Measurements from ENCODE around the gene TMEM248.
A peak's percentile ranks its signal among the peaks of the same experiment; 100 is the strongest.
"Not testable (repeated sequence)": the region's sequence is repeated elsewhere in the genome, so short reads cannot be mapped to it uniquely, and the experiment has no call there.

Gene TMEM248

DNA sequence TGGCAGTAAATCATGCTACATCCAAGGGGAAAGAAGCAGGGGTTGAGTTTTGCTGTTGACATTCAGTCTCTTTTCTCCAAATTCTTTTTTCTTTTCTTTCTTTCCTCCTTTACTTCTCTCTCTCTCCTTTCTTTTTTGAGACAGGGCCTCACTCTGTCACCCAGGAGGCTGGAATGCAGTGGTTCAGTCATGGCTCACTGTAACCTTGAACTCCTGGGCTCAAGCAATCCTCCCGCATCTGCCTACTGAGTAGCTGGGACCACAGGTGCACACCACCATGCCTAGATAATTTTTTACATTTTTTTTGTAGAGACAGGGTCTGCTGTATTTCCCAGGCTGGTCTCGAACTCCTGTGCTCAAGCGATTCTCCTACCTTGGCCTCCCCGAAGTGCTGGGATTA, 39.2 kb downstream of the TMEM248 start:
- peaks cover 18 to 53% of the 10 kb centered on the region in 2 donors for H3K36me3 ChIP-seq (ENCODE audit: control insufficient read depth in 1 of 2, insufficient read depth in 2 of 2, low read length in 2 of 2)
- H3K4me3 ChIP-seq (ENCODE audit: low read depth in 1 of 2, low read length in 2 of 2): no peak overlapping the region
- H3K4me1 ChIP-seq (ENCODE audit: control insufficient read depth in 1 of 2, insufficient read depth in 2 of 2, low read length in 2 of 2): peaks cover 14 to 19% of the 10 kb centered on the region in 2 donors
- H3K27ac ChIP-seq (ENCODE audit: low read depth, low read length): no peak overlapping the region
- no peaks in the 10 kb centered on the region for H3K27me3 ChIP-seq (ENCODE audit: control insufficient read depth in 1 of 2, insufficient read depth in 2 of 2, low read length in 2 of 2)
- no peaks in the 10 kb centered on the region for H3K9me3 ChIP-seq (ENCODE audit: control insufficient read depth in 1 of 2, low read length in 2 of 2)
- no peak overlapping the region for H3K9ac ChIP-seq (ENCODE audit: low read depth in 1 of 2, low read length in 2 of 2)

DNA sequence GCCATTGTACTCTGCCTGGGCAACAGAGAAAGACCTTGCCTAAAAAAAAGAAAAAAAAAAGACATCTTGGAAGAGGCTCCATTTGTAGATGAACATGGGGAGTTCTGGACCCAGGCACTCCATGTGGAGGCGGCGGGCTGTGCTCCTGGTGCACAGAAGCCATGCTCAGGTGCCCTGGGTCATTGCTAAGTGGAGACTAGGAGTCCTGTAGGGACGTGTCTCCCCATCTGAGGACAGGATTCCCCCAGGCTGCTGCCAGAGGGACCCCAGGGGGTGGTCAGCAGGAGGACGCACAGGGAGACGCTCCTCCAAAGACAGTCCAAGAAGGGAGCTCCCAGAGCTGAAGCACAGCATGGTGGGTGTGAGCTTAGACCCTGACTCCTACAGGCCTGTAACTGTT, 40.1 kb downstream of the TMEM248 start:
- H3K36me3 ChIP-seq (ENCODE audit: control insufficient read depth in 1 of 2, insufficient read depth in 2 of 2, low read length in 2 of 2): peaks cover 9 to 44% of the 10 kb centered on the region in 2 donors
- no peaks in the 10 kb centered on the region for H3K9me3 ChIP-seq (ENCODE audit: control insufficient read depth in 1 of 2, low read length in 2 of 2)
- no peak overlapping the region for H3K9ac ChIP-seq (ENCODE audit: low read depth in 1 of 2, low read length in 2 of 2)

DNA sequence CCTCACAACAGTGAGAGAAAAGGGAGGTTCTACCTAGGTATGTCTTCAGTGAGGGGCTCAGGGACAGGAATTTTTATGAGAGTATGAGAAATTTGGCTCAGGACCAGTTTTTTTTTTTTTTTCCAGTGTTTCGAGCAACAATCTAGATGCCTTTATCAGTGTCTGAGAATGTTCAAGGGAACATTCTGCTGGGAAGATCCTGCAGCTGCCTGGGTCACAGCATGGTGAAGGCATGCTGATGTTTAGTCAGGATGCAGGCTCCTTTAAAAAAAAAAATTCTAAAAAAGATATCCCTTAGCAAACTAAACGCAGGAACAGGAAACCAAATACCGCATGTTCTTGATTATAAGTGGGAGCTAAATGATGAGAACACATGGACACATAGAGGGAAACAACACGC, 43.4 kb downstream of the TMEM248 start:
- Histone ChIP-seq H3K9ac (ENCODE audit: low read depth in 1 of 2, low read length in 2 of 2) (no peak overlapping the region), H3K4me1 (ENCODE audit: control insufficient read depth in 1 of 2, insufficient read depth in 2 of 2, low read length in 2 of 2) (no peaks in the 10 kb centered on the region), H3K27ac (ENCODE audit: low read depth, low read length) (no peak overlapping the region), H3K36me3 (ENCODE audit: control insufficient read depth in 1 of 2, insufficient read depth in 2 of 2, low read length in 2 of 2) (peaks cover 0 to 17% of the 10 kb centered on the region in 2 donors), H3K9me3 (ENCODE audit: control insufficient read depth in 1 of 2, low read length in 2 of 2) (no peaks in the 10 kb centered on the region), H3K4me3 (ENCODE audit: low read depth in 1 of 2, low read length in 2 of 2) (no peak overlapping the region), H3K27me3 (ENCODE audit: control insufficient read depth in 1 of 2, insufficient read depth in 2 of 2, low read length in 2 of 2) (no peaks in the 10 kb centered on the region)

More for the DNA sequence above, 40.1 kb downstream of the TMEM248 start:
- Histone ChIP-seq H3K27ac (ENCODE audit: low read depth, low read length) (no peak overlapping the region), H3K4me1 (ENCODE audit: control insufficient read depth in 1 of 2, insufficient read depth in 2 of 2, low read length in 2 of 2) (peaks cover 14 to 19% of the 10 kb centered on the region in 2 donors), H3K4me3 (ENCODE audit: low read depth in 1 of 2, low read length in 2 of 2) (no peak overlapping the region), H3K27me3 (ENCODE audit: control insufficient read depth in 1 of 2, insufficient read depth in 2 of 2, low read length in 2 of 2) (no peaks in the 10 kb centered on the region)

DNA sequence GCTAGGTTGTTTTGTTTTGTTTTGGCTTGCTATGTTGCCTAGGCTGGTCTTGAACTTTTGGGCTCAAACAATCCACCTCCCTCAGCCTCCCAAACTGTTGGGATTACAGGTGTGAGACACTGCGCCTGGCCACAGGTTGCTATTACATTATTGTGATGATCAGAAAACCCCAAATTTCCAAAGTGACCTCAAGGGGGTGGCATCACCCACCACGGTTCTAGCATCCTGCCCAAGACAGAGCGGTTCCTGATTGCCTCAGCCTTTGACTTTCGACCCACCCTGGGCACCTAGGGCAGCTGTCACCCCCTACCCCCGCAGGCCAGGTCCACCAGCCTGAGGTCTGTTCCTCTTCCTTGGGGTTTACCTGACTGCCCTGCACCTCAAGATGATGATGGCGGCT, 46.0 kb downstream of the TMEM248 start:
- no peak overlapping the region for H3K4me3 ChIP-seq (ENCODE audit: low read depth in 1 of 2, low read length in 2 of 2)
- H3K9ac ChIP-seq (ENCODE audit: low read depth in 1 of 2, low read length in 2 of 2): peak overlapping the region in 1 of 2 donors; percentile 7
- no peak overlapping the region for H3K27ac ChIP-seq (ENCODE audit: low read depth, low read length)
- no peaks in the 10 kb centered on the region for H3K27me3 ChIP-seq (ENCODE audit: control insufficient read depth in 1 of 2, insufficient read depth in 2 of 2, low read length in 2 of 2)
- H3K36me3 ChIP-seq (ENCODE audit: control insufficient read depth in 1 of 2, insufficient read depth in 2 of 2, low read length in 2 of 2): peaks cover 0 to 4% of the 10 kb centered on the region in 2 donors
- H3K4me1 ChIP-seq (ENCODE audit: control insufficient read depth in 1 of 2, insufficient read depth in 2 of 2, low read length in 2 of 2): peaks cover 9% of the 10 kb centered on the region in 2 donors
- no peaks in the 10 kb centered on the region for H3K9me3 ChIP-seq (ENCODE audit: control insufficient read depth in 1 of 2, low read length in 2 of 2)

DNA sequence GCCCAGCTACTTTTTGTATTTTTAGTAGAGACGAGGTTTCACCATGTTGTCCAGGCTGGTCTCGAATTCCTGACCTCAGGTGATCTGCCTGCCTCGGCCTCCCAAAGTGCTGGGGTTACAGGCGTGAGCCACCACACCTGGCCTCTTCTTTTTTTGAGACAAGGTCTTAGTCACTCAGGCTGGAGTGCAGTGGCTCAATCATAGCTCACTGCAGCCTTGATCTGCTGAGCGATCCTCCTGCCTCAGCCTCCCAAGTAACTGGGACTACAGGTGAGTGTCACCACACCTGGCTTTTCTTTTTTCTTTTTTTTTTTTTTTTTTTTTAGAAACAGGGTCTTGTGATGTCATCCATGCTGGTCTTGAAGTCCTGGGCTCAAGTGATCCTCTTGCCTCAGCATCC, 48.0 kb downstream of the TMEM248 start:
- H3K4me1 ChIP-seq (ENCODE audit: control insufficient read depth in 1 of 2, insufficient read depth in 2 of 2, low read length in 2 of 2); H3K9me3 ChIP-seq (ENCODE audit: control insufficient read depth in 1 of 2, low read length in 2 of 2); H3K27ac ChIP-seq (ENCODE audit: low read depth, low read length); H3K27me3 ChIP-seq (ENCODE audit: control insufficient read depth in 1 of 2, insufficient read depth in 2 of 2, low read length in 2 of 2); H3K36me3 ChIP-seq (ENCODE audit: control insufficient read depth in 1 of 2, insufficient read depth in 2 of 2, low read length in 2 of 2); H3K9ac ChIP-seq (ENCODE audit: low read depth in 1 of 2, low read length in 2 of 2); H3K4me3 ChIP-seq (ENCODE audit: low read depth in 1 of 2, low read length in 2 of 2): not testable (repeated sequence)

DNA sequence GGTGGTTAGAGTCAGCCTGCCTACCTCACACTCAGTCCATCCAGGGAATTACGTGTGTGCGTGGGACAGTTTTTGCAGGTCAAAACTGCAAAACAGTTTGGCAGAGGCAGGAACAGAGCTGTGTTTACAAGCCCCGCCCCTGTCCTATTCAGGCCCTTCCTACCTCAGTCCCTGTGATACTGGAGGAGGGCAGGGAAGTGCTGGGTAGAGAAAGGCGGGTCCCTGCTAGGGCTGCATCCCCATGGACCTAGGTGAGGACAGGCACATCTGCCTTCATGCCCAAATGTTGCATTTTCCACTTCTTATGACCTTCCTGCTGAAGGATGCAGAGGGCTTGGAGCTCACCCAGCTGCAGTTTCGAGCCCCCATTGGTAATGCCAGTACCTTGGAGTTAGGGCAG, 49.3 kb downstream of the TMEM248 start:
- Histone ChIP-seq H3K4me1 (ENCODE audit: control insufficient read depth in 1 of 2, insufficient read depth in 2 of 2, low read length in 2 of 2) (peaks cover 9% of the 10 kb centered on the region in 2 donors), H3K27ac (ENCODE audit: low read depth, low read length) (no peak overlapping the region), H3K4me3 (ENCODE audit: low read depth in 1 of 2, low read length in 2 of 2) (no peak overlapping the region), H3K27me3 (ENCODE audit: control insufficient read depth in 1 of 2, insufficient read depth in 2 of 2, low read length in 2 of 2) (no peaks in the 10 kb centered on the region), H3K36me3 (ENCODE audit: control insufficient read depth in 1 of 2, insufficient read depth in 2 of 2, low read length in 2 of 2) (no peaks in the 10 kb centered on the region), H3K9me3 (ENCODE audit: control insufficient read depth in 1 of 2, low read length in 2 of 2) (no peaks in the 10 kb centered on the region), H3K9ac (ENCODE audit: low read depth in 1 of 2, low read length in 2 of 2) (no peak overlapping the region)

DNA sequence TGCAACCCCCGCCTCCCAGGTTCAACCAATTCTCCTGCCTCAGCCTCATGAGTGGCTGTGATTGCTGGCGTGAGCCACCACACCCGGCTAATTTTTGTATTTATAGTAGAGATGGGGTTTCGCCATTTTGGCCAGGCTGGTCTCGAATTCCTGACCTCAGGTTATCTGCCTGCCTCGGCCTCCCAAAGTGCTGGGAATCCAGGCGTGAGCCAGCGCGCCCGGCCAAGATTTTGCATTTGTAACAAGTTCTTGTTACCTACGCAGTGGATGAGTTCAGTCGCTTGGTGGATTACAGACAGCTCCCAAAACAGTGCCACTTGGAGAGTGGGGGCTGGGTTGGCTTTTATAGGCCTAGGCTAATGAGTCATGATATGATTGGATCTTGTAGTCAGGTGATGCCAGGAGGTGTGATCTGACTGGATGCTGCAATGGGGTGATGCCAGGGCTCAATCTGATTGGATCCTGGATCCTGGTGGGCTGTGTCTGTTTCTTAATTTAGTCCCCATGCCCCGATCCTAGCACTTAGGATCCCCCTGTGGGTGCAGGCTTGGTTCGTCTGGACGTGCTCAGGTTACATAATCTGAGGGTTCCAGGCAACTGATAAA, 54.1 kb downstream of the TMEM248 start:
- peaks cover 3% of the 10 kb centered on the region in 2 donors for H3K9me3 ChIP-seq (ENCODE audit: control insufficient read depth in 1 of 2, low read length in 2 of 2)
- no peaks in the 10 kb centered on the region for H3K36me3 ChIP-seq (ENCODE audit: control insufficient read depth in 1 of 2, insufficient read depth in 2 of 2, low read length in 2 of 2)
- H3K4me1 ChIP-seq (ENCODE audit: control insufficient read depth in 1 of 2, insufficient read depth in 2 of 2, low read length in 2 of 2): peaks cover 7% of the 10 kb centered on the region in 2 donors
- H3K4me3 ChIP-seq (ENCODE audit: low read depth in 1 of 2, low read length in 2 of 2): no peak overlapping the region
- H3K9ac ChIP-seq (ENCODE audit: low read depth in 1 of 2, low read length in 2 of 2): no peak overlapping the region
- H3K27me3 ChIP-seq (ENCODE audit: control insufficient read depth in 1 of 2, insufficient read depth in 2 of 2, low read length in 2 of 2): no peaks in the 10 kb centered on the region
- H3K27ac ChIP-seq (ENCODE audit: low read depth, low read length): no peak overlapping the region

DNA sequence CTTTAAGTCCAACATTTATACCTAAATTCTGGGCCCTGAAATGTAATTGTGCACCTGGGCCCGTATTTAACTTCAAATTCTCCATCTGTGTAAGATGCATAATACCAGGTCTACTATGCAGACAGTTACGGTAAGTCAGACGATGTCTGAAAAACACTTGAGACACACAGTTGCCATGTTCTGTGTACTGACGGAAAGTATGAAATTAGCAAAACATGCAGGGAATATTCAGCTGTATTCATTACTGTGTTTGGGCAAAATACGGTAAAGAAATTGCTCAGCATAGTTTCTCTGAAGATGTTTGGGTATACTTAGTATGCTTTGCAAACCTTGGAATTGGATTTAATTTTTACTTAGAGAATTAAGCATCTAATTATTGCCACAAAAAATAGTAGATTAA, 57.3 kb downstream of the TMEM248 start:
- not testable (repeated sequence) for H3K9ac ChIP-seq (ENCODE audit: low read depth in 1 of 2, low read length in 2 of 2); H3K4me1 ChIP-seq (ENCODE audit: control insufficient read depth in 1 of 2, insufficient read depth in 2 of 2, low read length in 2 of 2); H3K4me3 ChIP-seq (ENCODE audit: low read depth in 1 of 2, low read length in 2 of 2); H3K27me3 ChIP-seq (ENCODE audit: control insufficient read depth in 1 of 2, insufficient read depth in 2 of 2, low read length in 2 of 2); H3K36me3 ChIP-seq (ENCODE audit: control insufficient read depth in 1 of 2, insufficient read depth in 2 of 2, low read length in 2 of 2); H3K27ac ChIP-seq (ENCODE audit: low read depth, low read length); H3K9me3 ChIP-seq (ENCODE audit: control insufficient read depth in 1 of 2, low read length in 2 of 2)

DNA sequence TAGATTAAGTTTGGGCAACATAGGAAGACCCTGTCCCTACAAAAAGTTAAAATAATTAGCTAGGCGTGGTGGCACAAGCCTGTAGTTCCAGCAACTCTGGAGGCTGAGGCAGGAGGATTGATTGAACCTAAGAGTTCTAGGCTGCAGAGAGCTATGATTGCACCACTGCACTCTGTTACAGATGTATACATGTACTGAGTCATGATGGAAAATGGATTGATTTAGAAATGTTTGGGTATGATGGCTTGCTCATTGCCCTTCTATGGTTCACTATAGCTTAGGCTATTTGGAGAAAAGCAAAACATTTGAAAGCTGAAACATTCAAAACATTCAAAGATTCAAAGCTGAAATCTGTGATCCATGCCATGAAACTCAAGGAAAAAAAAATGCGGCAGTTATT, 58.0 kb downstream of the TMEM248 start:
- H3K9ac ChIP-seq (ENCODE audit: low read depth in 1 of 2, low read length in 2 of 2); H3K9me3 ChIP-seq (ENCODE audit: control insufficient read depth in 1 of 2, low read length in 2 of 2); H3K4me1 ChIP-seq (ENCODE audit: control insufficient read depth in 1 of 2, insufficient read depth in 2 of 2, low read length in 2 of 2); H3K27me3 ChIP-seq (ENCODE audit: control insufficient read depth in 1 of 2, insufficient read depth in 2 of 2, low read length in 2 of 2); H3K4me3 ChIP-seq (ENCODE audit: low read depth in 1 of 2, low read length in 2 of 2); H3K27ac ChIP-seq (ENCODE audit: low read depth, low read length); H3K36me3 ChIP-seq (ENCODE audit: control insufficient read depth in 1 of 2, insufficient read depth in 2 of 2, low read length in 2 of 2): not testable (repeated sequence)

DNA sequence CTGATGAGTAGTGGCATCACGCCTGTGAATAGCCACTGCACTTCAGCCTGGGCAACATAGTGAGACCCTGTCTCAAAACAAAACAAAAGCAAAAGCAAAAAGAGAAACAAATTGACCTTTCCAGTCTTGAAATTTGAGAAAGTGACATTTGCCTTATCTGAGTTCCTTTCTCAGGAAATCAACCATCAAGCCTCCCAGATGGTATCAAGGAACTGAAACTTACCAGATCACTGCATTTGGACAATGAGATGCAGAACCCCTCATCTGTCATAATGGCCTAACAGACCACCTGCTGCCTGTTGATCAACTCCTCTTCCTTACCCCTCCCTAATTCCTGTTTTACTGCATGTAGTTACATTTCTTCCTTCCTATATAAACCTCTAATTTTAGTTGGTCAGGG, 59.3 kb downstream of the TMEM248 start:
- not testable (repeated sequence) for H3K27ac ChIP-seq (ENCODE audit: low read depth, low read length); H3K27me3 ChIP-seq (ENCODE audit: control insufficient read depth in 1 of 2, insufficient read depth in 2 of 2, low read length in 2 of 2); H3K9ac ChIP-seq (ENCODE audit: low read depth in 1 of 2, low read length in 2 of 2); H3K36me3 ChIP-seq (ENCODE audit: control insufficient read depth in 1 of 2, insufficient read depth in 2 of 2, low read length in 2 of 2); H3K9me3 ChIP-seq (ENCODE audit: control insufficient read depth in 1 of 2, low read length in 2 of 2); H3K4me1 ChIP-seq (ENCODE audit: control insufficient read depth in 1 of 2, insufficient read depth in 2 of 2, low read length in 2 of 2); H3K4me3 ChIP-seq (ENCODE audit: low read depth in 1 of 2, low read length in 2 of 2)

DNA sequence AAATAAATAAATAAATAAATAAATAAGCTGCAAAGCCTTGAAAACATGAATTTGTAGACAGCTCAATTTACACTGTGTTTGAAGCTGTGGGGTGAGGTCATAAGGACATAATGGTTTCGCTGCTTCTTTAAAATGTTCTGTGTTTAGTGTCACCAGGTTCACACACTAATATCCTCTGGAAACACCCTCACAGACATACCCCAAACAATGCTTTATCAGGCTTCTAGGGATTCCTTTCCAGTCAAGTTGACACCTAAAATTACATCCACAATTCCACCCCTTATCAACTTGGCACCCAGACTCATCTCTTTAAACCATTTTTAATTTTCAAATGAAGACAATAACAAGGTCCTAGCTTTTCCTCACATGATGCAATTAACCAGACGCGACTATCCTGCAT, 68.5 kb downstream of the TMEM248 start:
- not testable (repeated sequence) for H3K27me3 ChIP-seq (ENCODE audit: control insufficient read depth in 1 of 2, insufficient read depth in 2 of 2, low read length in 2 of 2); H3K9me3 ChIP-seq (ENCODE audit: control insufficient read depth in 1 of 2, low read length in 2 of 2); H3K4me1 ChIP-seq (ENCODE audit: control insufficient read depth in 1 of 2, insufficient read depth in 2 of 2, low read length in 2 of 2); H3K27ac ChIP-seq (ENCODE audit: low read depth, low read length); H3K9ac ChIP-seq (ENCODE audit: low read depth in 1 of 2, low read length in 2 of 2); H3K4me3 ChIP-seq (ENCODE audit: low read depth in 1 of 2, low read length in 2 of 2)
- H3K36me3 ChIP-seq (ENCODE audit: control insufficient read depth in 1 of 2, insufficient read depth in 2 of 2, low read length in 2 of 2): peaks cover 7 to 52% of the 10 kb centered on the region in 2 donors
